ENCODE results near the gene PITHD1.
"Not testable (repeated sequence)": the region's sequence is repeated elsewhere in the genome, so short reads cannot be mapped to it uniquely, and the experiment has no call there.

PITHD1 gene

GRCh38 chr1:23827717-23828116 lies 49.5 kb downstream of the PITHD1 start:
- no peak overlapping the region for H3K4me3 ChIP-seq (ENCODE audit: low read length, poor library complexity, severe bottlenecking)
- no peaks in the 10 kb centered on the region for H3K27me3 ChIP-seq (ENCODE audit: insufficient read depth, low read length, poor library complexity, severe bottlenecking)
- H3K9me2 ChIP-seq (replicated peaks; ENCODE audit: low read depth, low read length), result no peaks in the 10 kb centered on the region
- H4K20me1 ChIP-seq (ENCODE audit: insufficient read depth, low read length, poor library complexity, severe bottlenecking), result peaks cover 3% of the 10 kb centered on the region
- peaks cover 18% of the 10 kb centered on the region for H3K79me2 ChIP-seq (ENCODE audit: insufficient read depth, low read length)
- no peak overlapping the region for H3K4me2 ChIP-seq (ENCODE audit: low read depth, low read length, poor library complexity, severe bottlenecking)
- H2AFZ ChIP-seq (ENCODE audit: low read length), result no peak overlapping the region
- H3K9ac ChIP-seq (ENCODE audit: low read depth, low read length, poor library complexity, severe bottlenecking), result no peak overlapping the region
- no peaks in the 10 kb centered on the region for H3K9me3 ChIP-seq (ENCODE audit: insufficient read depth, low read depth, low read length)
- no peaks in the 10 kb centered on the region for H3F3A ChIP-seq (ENCODE audit: low read depth)
- no peak for TF ChIP-seq EZH2phosphoT487 (IDR thresholded peaks at IDR 0.05; ENCODE audit: borderline replicate concordance)
- TF ChIP-seq CTCF (conservative IDR thresholded peaks at IDR 0.05; ENCODE audit: low read length), result no peak
- H3K4me1 ChIP-seq (ENCODE audit: insufficient read depth, low read length, poor library complexity, severe bottlenecking), result peaks cover 22% of the 10 kb centered on the region
- no peaks in the 10 kb centered on the region for H3K36me3 ChIP-seq (ENCODE audit: insufficient read depth, low read length)

- not testable (repeated sequence) for H3K4me2 ChIP-seq (ENCODE audit: low read depth, low read length, poor library complexity, severe bottlenecking); H3K36me3 ChIP-seq (ENCODE audit: insufficient read depth, low read length); H4K20me1 ChIP-seq (ENCODE audit: insufficient read depth, low read length, poor library complexity, severe bottlenecking); H3K9me3 ChIP-seq (ENCODE audit: insufficient read depth, low read depth, low read length); H3K79me2 ChIP-seq (ENCODE audit: insufficient read depth, low read length); H3K4me1 ChIP-seq (ENCODE audit: insufficient read depth, low read length, poor library complexity, severe bottlenecking); H3K9me2 ChIP-seq (replicated peaks; ENCODE audit: low read depth, low read length); H3K9ac ChIP-seq (ENCODE audit: low read depth, low read length, poor library complexity, severe bottlenecking); H3K4me3 ChIP-seq (ENCODE audit: low read length, poor library complexity, severe bottlenecking); H3K27me3 ChIP-seq (ENCODE audit: insufficient read depth, low read length, poor library complexity, severe bottlenecking); H3F3A ChIP-seq (ENCODE audit: low read depth)
- H2AFZ ChIP-seq (ENCODE audit: low read length), result 0 out of 2 replicates have a peak overlapping the region, but pooled peaks have one; percentile 35
Observed at GRCh38 chr1:23834156-23834555, 55.9 kb downstream of the PITHD1 start.

- H2AFZ ChIP-seq (ENCODE audit: low read length), result no peak overlapping the region
- no peak overlapping the region for H3K4me2 ChIP-seq (ENCODE audit: low read depth, low read length, poor library complexity, severe bottlenecking)
- no peaks in the 10 kb centered on the region for H3K27me3 ChIP-seq (ENCODE audit: insufficient read depth, low read length, poor library complexity, severe bottlenecking)
- no peaks in the 10 kb centered on the region for H3K36me3 ChIP-seq (ENCODE audit: insufficient read depth, low read length)
- no peak overlapping the region for H3K9ac ChIP-seq (ENCODE audit: low read depth, low read length, poor library complexity, severe bottlenecking)
- H4K20me1 ChIP-seq (ENCODE audit: insufficient read depth, low read length, poor library complexity, severe bottlenecking), result no peaks in the 10 kb centered on the region
- H3K79me2 ChIP-seq (ENCODE audit: insufficient read depth, low read length), result no peaks in the 10 kb centered on the region
- TF ChIP-seq CTCF (conservative IDR thresholded peaks at IDR 0.05; ENCODE audit: low read length), result no peak
- TF ChIP-seq EZH2phosphoT487 (IDR thresholded peaks at IDR 0.05; ENCODE audit: borderline replicate concordance), result no peak
- H3K9me2 ChIP-seq (replicated peaks; ENCODE audit: low read depth, low read length), result no peaks in the 10 kb centered on the region
- no peak overlapping the region for H3K4me3 ChIP-seq (ENCODE audit: low read length, poor library complexity, severe bottlenecking)
- H3K9me3 ChIP-seq (ENCODE audit: insufficient read depth, low read depth, low read length), result no peaks in the 10 kb centered on the region
- H3K4me1 ChIP-seq (ENCODE audit: insufficient read depth, low read length, poor library complexity, severe bottlenecking), result no peaks in the 10 kb centered on the region
- H3F3A ChIP-seq (ENCODE audit: low read depth), result no peaks in the 10 kb centered on the region
Observed at GRCh38 chr1:23836037-23836436, 57.8 kb downstream of the PITHD1 start.
